Measurements from ENCODE around the gene CACNA2D1.

Gene CACNA2D1

DNA sequence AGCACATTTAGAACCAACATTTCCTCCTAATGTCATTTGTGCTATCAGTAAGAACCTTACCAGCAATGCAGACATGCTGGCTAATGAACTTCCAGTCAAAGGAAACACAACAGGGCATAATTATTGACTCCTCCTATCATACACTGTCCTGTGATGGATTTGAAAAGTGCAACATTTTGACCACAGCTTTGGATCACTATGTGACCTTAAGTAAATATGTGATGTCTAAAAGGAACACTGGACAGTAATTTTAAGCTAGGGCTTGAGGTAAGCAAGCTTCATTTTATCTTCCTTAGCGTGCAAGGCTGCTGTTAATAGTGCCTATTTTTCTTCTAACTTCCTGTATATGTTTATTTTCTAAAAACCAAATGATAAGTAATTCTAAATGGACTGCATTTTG lies 433.2 kb downstream of the CACNA2D1 start:
- no peak overlapping the region for H3K27ac ChIP-seq
- TF ChIP-seq ZFX (IDR thresholded peaks at IDR 0.05; ENCODE audit: borderline replicate concordance), result no peak
- TF ChIP-seq, protein P1, sequence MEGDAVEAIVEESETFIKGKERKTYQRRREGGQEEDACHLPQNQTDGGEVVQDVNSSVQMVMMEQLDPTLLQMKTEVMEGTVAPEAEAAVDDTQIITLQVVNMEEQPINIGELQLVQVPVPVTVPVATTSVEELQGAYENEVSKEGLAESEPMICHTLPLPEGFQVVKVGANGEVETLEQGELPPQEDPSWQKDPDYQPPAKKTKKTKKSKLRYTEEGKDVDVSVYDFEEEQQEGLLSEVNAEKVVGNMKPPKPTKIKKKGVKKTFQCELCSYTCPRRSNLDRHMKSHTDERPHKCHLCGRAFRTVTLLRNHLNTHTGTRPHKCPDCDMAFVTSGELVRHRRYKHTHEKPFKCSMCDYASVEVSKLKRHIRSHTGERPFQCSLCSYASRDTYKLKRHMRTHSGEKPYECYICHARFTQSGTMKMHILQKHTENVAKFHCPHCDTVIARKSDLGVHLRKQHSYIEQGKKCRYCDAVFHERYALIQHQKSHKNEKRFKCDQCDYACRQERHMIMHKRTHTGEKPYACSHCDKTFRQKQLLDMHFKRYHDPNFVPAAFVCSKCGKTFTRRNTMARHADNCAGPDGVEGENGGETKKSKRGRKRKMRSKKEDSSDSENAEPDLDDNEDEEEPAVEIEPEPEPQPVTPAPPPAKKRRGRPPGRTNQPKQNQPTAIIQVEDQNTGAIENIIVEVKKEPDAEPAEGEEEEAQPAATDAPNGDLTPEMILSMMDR (IDR thresholded peaks at IDR 0.05), result no peak

DNA sequence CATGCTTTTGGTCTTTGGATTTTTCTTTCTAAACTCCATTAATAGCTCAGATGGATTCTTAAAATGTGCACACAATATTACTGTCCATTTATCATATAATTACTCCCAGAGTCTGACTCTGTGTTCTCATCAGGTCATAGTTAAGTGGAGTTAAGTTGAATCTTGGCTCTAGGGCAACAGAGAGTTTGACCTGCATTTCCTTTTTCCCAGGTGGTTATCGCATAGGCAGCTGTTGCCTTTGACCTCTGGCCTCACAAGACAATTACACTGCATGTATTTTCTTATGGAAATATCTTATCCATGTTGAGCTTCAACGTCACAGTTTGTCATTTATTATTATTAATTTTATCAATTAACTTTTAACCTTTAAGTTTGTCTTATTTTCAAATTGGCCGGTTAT lies 436.3 kb downstream of the CACNA2D1 start:
- H3K27ac ChIP-seq, result no peak overlapping the region
- TF ChIP-seq, protein P1 (IDR thresholded peaks at IDR 0.05), result no peak
- no peak for TF ChIP-seq ZFX (IDR thresholded peaks at IDR 0.05; ENCODE audit: borderline replicate concordance)

DNA sequence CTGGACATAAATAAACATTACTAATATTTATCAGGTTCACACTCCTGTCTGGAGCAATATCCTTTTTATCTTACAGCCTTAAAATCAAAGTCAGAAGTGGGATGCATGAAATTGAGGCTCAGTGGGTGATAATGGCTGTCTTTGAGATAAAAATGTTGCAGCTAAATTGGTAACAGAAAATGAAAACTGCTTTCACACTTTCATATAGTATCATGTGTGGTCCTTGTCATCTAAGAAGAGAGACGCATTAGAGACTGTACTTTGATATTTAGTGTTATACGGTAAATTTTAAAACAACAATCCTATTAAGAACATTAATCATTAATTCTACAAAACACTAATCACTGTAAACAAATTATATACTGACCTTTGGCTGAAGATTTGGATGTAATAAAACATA lies 438.5 kb downstream of the CACNA2D1 start:
- TF ChIP-seq, protein P1 (IDR thresholded peaks at IDR 0.05), result no peak
- TF ChIP-seq ZFX (IDR thresholded peaks at IDR 0.05; ENCODE audit: borderline replicate concordance), result no peak
- no peak overlapping the region for H3K27ac ChIP-seq

DNA sequence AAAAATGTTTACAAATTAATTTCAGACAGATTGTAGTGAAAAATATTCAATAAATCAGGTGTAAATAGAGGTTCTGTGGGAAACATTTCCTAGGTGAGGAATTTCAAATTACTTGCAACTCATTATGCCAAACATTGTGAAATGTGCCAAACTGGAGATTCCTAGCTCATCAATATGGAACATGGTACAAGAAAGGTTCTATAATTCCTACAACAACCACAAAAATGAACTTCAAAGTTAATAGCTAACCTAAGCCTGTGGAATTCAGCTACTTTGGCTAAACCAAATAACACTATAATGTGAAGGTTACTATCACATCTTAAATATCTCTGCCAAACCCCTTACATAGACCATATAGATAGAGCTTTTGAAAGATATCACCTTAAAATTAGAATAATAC lies 450.4 kb downstream of the CACNA2D1 start:
- TF ChIP-seq, protein P1 (IDR thresholded peaks at IDR 0.05), result no peak
- no peak for TF ChIP-seq ZFX (IDR thresholded peaks at IDR 0.05; ENCODE audit: borderline replicate concordance)

DNA sequence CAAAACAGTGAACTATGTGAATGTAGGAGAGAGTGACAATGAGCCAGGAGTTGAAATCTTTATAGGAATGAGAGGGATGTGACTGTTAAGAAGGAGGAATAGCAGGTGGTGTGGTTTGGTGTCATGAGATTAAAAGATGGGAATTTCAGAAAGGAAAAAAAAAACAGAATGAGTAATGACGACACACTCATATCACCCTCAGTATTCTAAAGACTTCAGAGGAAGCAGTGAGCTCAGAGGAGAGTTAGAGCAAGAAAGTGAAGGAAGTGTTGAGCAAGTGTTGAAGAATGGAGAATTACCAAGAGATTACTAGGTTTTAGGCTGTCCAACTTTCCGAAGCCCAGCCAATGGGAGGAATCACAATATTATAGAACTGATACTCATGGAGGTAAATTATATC lies 453.2 kb downstream of the CACNA2D1 start:
- TF ChIP-seq, protein P1 (IDR thresholded peaks at IDR 0.05), result no peak
- no peak for TF ChIP-seq ZFX (IDR thresholded peaks at IDR 0.05; ENCODE audit: borderline replicate concordance)
- no peak overlapping the region for H3K27ac ChIP-seq

More for the DNA sequence above, 450.4 kb downstream of the CACNA2D1 start:
- H3K27ac ChIP-seq, result no peak overlapping the region

DNA sequence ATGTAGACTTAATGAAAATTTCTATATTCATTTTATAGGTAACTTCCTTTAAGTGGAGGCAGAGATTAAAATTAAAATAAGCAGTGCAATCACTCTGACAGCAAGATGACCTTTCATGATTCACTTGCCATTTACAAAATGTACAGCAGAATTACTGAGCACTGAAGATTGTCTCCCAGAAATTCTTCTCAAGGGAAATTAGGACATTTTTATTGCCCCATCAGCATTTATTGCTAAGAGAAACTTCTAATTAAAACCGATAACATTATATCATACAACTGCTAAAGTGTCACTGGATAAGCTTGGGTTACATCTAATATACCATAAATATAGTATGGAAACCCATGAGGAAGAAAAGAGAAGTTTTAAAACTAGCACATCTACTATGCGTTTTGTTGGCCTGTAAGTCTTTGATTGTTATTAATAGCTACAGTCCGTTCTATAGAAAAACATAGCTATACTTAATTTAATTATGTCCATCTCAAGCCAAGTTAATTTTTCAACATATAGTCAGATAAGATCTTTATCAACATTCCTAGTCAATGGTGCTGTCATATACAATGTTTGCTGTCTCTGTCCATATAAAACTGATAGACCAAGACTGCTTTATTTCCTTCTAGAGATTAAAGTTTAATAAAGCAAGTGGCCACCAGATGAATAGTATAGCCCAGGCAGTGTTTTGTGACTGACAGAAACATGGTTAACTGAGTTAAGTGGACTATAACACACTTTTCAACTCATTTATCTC lies 456.7 kb downstream of the CACNA2D1 start:
- H3K27ac ChIP-seq, result peak overlapping the region; percentile 2; the same call in 1 of the 2 replicates
- TF ChIP-seq, protein P1 (IDR thresholded peaks at IDR 0.05), result no peak
- no peak for TF ChIP-seq ZFX (IDR thresholded peaks at IDR 0.05; ENCODE audit: borderline replicate concordance)

DNA sequence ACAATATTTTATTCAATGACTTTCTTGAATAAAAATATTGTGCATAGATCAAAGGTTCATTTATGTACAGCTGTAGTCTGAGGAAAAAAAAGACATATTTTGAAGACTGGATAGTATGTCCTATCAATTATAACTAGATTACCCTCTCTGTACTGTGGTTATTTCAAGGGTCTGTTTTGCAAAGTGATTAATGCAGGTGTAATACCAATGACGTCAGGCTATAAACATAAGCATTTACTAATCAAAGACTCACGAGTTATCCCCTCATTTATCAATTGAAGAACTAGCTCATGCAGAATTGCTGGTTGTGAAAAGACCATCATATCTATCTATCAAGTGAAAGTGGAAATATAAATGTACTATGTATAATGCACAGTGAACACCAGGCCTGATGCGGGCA lies 460.2 kb downstream of the CACNA2D1 start:
- TF ChIP-seq ZFX (IDR thresholded peaks at IDR 0.05; ENCODE audit: borderline replicate concordance), result no peak
- TF ChIP-seq, protein P1 (IDR thresholded peaks at IDR 0.05), result no peak
- H3K27ac ChIP-seq, result no peak overlapping the region

All from 22Rv1 (cell line).